ENCODE measurements around the gene HLA-DRA. TPM values are rescaled to one million over a fixed set of nuclear protein-coding genes. Genes with fewer than 3 reads are reported as not detected.

HLA-DRA gene
- total RNA-seq, 1 donor from 2014 or later = 1,444 TPM

GRCh38 chr6:32401284-32401963 lies 38.3 kb upstream of the HLA-DRA start:
- DNase-seq = no peak
- TF ChIP-seq, protein P1, sequence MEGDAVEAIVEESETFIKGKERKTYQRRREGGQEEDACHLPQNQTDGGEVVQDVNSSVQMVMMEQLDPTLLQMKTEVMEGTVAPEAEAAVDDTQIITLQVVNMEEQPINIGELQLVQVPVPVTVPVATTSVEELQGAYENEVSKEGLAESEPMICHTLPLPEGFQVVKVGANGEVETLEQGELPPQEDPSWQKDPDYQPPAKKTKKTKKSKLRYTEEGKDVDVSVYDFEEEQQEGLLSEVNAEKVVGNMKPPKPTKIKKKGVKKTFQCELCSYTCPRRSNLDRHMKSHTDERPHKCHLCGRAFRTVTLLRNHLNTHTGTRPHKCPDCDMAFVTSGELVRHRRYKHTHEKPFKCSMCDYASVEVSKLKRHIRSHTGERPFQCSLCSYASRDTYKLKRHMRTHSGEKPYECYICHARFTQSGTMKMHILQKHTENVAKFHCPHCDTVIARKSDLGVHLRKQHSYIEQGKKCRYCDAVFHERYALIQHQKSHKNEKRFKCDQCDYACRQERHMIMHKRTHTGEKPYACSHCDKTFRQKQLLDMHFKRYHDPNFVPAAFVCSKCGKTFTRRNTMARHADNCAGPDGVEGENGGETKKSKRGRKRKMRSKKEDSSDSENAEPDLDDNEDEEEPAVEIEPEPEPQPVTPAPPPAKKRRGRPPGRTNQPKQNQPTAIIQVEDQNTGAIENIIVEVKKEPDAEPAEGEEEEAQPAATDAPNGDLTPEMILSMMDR (IDR thresholded peaks at IDR 0.05) = no peak
- intact Hi-C loops (cut with DNase I) = no loop called here
- no peak for ATAC-seq
- Histone ChIP-seq H3K4me1 (no peaks in the 10 kb centered on the region), H3K4me3 (no peak overlapping the region), H3K27me3 (peaks cover 35% of the 10 kb centered on the region), H3K27ac (no peak overlapping the region), H3K9me3 (no peaks in the 10 kb centered on the region), H3K36me3 (no peaks in the 10 kb centered on the region)

DNA sequence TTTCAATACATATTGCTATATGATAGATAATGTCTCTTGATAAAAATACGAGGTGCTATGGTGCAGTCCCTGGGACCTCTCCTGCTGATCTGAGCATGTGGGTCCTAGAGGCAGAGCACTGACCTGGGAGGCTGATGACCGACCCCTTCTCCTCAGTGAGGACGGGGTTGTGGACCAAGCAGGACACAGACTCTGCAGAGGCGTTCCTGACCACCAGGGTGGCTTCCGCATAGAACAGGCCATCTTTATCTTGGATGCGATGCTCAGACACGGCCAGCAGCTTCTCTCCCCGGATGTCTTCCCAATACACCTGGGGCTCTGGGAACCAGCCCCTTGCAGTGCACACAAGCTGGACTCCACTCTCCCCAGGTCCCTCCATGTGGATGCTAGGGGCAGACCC lies 36.9 kb upstream of the HLA-DRA start:
- H3K27me3 ChIP-seq = peaks cover 43% of the 10 kb centered on the region
- DNase-seq = no peak
- intact Hi-C loops (cut with DNase I) = no loop called here
- H3K4me1 ChIP-seq = no peaks in the 10 kb centered on the region
- H3K4me3 ChIP-seq = no peak overlapping the region
- no peaks in the 10 kb centered on the region for H3K36me3 ChIP-seq
- no peaks in the 10 kb centered on the region for H3K9me3 ChIP-seq
- H3K27ac ChIP-seq = no peak overlapping the region
- TF ChIP-seq, protein P1 (IDR thresholded peaks at IDR 0.05) = no peak
- ATAC-seq = no peak

GRCh38 chr6:32405656-32406055 lies 34.0 kb upstream of the HLA-DRA start:
- Histone ChIP-seq H3K4me3 (no peak overlapping the region), H3K4me1 (no peaks in the 10 kb centered on the region), H3K9me3 (no peaks in the 10 kb centered on the region), H3K36me3 (no peaks in the 10 kb centered on the region), H3K27me3 (peaks cover 52% of the 10 kb centered on the region), H3K27ac (no peak overlapping the region)
- TF ChIP-seq, protein P1 (IDR thresholded peaks at IDR 0.05) = no peak
- ATAC-seq = no peak
- intact Hi-C loops (cut with DNase I) = no loop called here
- no peak for DNase-seq

GRCh38 chr6:32406197-32406596 lies 33.5 kb upstream of the HLA-DRA start:
- H3K27me3 ChIP-seq = peaks cover 52% of the 10 kb centered on the region
- ATAC-seq (no peak), DNase-seq (no peak)
- H3K4me1 ChIP-seq = no peaks in the 10 kb centered on the region
- H3K27ac ChIP-seq = no peak overlapping the region
- intact Hi-C loops (cut with DNase I) = no loop called here
- H3K9me3 ChIP-seq = no peaks in the 10 kb centered on the region
- no peak overlapping the region for H3K4me3 ChIP-seq
- TF ChIP-seq, protein P1 (IDR thresholded peaks at IDR 0.05) = no peak
- no peaks in the 10 kb centered on the region for H3K36me3 ChIP-seq

GRCh38 chr6:32406857-32407256 lies 32.8 kb upstream of the HLA-DRA start, which contains the start of gene BTNL2:
Gene BTNL2, minus strand, starts transcription at chr6:32407181. Its CDS starts 58 bp downstream, at chr6:32407123.
- no peaks in the 10 kb centered on the region for H3K36me3 ChIP-seq
- TF ChIP-seq, protein P1 (IDR thresholded peaks at IDR 0.05) = no peak
- ATAC-seq (no peak), DNase-seq (no peak)
- no peak within 1 kb of the TSS for H3K27ac ChIP-seq
- H3K4me3 ChIP-seq = no peak within 1 kb of the TSS
- no peaks in the 10 kb centered on the region for H3K9me3 ChIP-seq
- intact Hi-C loops (cut with DNase I) = no loop called here
- no peaks in the 10 kb centered on the region for H3K4me1 ChIP-seq
- peaks cover 55% of the 10 kb centered on the region for H3K27me3 ChIP-seq

Measured in upper lobe of right lung (tissue), 1 donor.